ENCODE results near the gene MRGPRD. TPM values are rescaled to one million over a fixed set of nuclear protein-coding genes. Genes with fewer than 3 reads are reported as not detected.

The MRGPRD gene
- total RNA-seq, 1 experiment from 2014 or later: not detected

GRCh38 chr11:68942751-68943271, 38.0 kb downstream of the MRGPRD start:
- no peak for DNase-seq (ENCODE audit: low read depth, low spot score)
- in situ Hi-C loops (cut with HindIII; ENCODE audit: low pct_unique_long_range_greater_than_20kb, low sequenced_read_pairs): no loop called here

GRCh38 chr11:68942095-68942620, 38.6 kb downstream of the MRGPRD start:
- in situ Hi-C loops (cut with HindIII; ENCODE audit: low pct_unique_long_range_greater_than_20kb, low sequenced_read_pairs): no loop called here
- DNase-seq (ENCODE audit: low read depth, low spot score): no peak

- DNase-seq (ENCODE audit: low read depth, low spot score): no peak
- in situ Hi-C loops (cut with HindIII; ENCODE audit: low pct_unique_long_range_greater_than_20kb, low sequenced_read_pairs): no loop called here
These were observed 39.3 kb downstream of the MRGPRD start for GRCh38 chr11:68941324-68942094.

DNA sequence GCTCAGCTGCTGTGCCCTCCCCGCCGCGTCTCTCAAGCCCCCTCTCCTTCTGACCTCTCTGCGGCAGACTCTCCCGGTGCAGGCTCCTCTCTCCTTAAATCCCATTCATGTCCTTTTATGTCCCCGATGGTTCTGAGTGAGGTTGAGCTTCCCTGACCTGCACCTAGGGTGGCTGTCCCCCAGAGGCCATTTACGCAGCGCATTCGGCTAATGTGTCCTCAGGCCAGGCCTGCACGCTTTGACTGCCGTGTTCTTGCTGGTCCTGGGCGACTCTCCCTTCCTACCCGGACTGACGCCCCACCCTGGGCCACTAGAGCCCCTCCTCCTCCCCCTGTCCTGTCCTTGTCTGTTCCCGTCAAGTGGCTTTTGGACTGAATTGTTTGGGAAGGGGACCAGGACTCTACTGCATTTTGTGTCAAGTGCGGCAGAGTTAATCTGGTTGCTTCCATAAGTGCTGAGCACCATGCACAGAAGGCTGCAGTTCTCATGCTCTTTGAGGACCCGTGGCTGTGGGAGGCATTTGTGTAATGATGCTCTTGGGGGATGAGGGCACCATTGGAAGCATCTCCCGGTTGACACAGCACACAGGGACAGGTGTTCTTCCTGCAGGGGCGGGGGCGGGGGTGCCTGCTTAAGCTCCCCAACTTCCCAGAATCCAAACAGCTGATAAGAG, 40.0 kb downstream of the MRGPRD start:
- in situ Hi-C loops (cut with HindIII; ENCODE audit: low pct_unique_long_range_greater_than_20kb, low sequenced_read_pairs): no loop called here
- no peak for DNase-seq (ENCODE audit: low read depth, low spot score)

- DNase-seq (ENCODE audit: low read depth, low spot score): no peak
- in situ Hi-C loops (cut with HindIII; ENCODE audit: low pct_unique_long_range_greater_than_20kb, low sequenced_read_pairs): no loop called here
These were observed 40.9 kb downstream of the MRGPRD start for GRCh38 chr11:68939583-68940555.

- in situ Hi-C loops (cut with HindIII; ENCODE audit: low pct_unique_long_range_greater_than_20kb, low sequenced_read_pairs): no loop called here
- no peak for DNase-seq (ENCODE audit: low read depth, low spot score)
These were observed 41.8 kb downstream of the MRGPRD start for GRCh38 chr11:68938816-68939582.

DNA sequence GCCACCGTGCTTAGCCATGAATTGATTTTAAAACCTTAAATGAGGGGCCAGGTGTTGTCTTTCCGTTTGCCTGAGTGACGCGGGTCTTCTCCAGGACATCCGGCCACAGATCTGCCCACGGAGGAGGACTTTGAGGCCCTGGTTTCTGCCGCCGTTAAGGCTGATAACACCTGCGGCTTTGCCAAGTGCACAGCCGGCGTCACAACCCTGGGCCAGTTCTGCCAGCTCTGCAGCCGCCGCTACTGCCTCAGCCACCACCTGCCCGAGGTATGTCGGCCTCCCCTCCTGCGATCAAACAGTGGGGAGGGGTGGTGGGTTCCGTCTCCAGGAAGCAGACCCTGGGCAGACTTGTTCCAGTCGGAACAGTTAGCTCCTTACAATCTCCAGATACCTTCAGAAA, 42.7 kb downstream of the MRGPRD start:
- DNase-seq (ENCODE audit: low read depth, low spot score): no peak
- in situ Hi-C loops (cut with HindIII; ENCODE audit: low pct_unique_long_range_greater_than_20kb, low sequenced_read_pairs): no loop called here

DNA sequence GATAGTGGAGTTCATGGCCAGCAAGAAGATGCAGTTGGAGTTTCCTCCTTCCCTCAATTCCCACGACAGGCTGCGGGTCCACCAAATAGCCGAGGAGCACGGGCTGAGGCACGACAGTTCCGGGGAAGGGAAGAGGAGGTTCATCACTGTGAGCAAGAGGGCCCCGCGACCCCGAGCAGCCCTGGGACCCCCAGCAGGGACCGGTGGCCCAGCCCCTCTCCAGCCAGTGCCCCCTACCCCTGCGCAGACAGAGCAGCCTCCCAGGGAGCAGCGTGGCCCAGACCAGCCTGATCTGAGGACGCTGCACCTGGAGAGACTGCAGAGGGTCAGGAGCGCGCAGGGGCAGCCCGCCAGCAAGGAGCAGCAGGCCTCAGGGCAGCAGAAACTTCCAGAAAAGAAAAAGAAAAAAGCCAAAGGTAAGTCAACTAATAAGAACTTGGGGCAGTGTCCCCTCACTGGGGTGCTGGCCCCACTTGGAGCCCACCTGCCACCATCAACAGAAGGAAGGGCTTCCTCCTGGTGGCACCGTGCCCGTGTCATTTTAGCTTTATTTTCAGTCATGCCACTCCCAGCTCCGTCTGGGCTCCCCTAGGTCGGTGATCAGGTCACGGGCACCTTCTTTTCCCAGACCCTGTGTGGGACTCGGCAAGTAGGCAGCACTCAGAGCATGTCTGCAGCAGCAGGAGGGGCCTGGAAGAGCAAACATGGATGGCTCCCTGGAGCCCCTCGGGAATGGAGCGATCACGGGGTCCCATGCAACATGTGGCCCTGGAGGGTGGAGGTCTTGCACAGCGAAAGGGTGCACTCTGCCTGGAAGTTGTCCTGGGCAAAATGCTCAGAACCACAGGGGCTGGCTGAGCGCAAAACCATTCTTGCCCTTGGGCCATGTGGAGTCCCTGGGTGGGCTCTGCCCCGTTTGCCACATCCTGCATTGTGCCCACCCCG, 43.8 kb downstream of the MRGPRD start:
- no peak for DNase-seq (ENCODE audit: low read depth, low spot score)

DNA sequence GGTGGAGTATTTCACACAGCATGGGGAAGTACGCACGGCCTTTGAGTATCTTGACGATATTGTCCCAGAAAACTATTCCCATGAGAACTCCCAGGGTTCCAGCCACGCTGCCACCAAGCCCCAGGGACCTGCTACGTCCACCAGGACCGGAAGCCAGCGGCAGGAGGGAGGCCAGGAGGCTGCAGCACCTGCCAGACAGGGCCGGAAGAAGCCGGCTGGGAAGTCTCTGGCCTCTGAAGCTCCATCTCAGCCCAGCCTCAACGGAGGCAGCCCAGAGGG, 44.5 kb downstream of the MRGPRD start:
- DNase-seq (ENCODE audit: low read depth, low spot score): no peak
- in situ Hi-C loops (cut with HindIII; ENCODE audit: low pct_unique_long_range_greater_than_20kb, low sequenced_read_pairs): no loop called here

More for the DNA sequence above, 43.8 kb downstream of the MRGPRD start:
- in situ Hi-C loops (cut with HindIII; ENCODE audit: low pct_unique_long_range_greater_than_20kb, low sequenced_read_pairs): no loop called here

GRCh38 chr11:68935516-68936357, 45.0 kb downstream of the MRGPRD start:
- in situ Hi-C loops (cut with HindIII; ENCODE audit: low pct_unique_long_range_greater_than_20kb, low sequenced_read_pairs): no loop called here
- DNase-seq (ENCODE audit: low read depth, low spot score): no peak

- no peak for DNase-seq (ENCODE audit: low read depth, low spot score)
- in situ Hi-C loops (cut with HindIII; ENCODE audit: low pct_unique_long_range_greater_than_20kb, low sequenced_read_pairs): no loop called here
These were observed 45.7 kb downstream of the MRGPRD start for GRCh38 chr11:68935066-68935465.

DNA sequence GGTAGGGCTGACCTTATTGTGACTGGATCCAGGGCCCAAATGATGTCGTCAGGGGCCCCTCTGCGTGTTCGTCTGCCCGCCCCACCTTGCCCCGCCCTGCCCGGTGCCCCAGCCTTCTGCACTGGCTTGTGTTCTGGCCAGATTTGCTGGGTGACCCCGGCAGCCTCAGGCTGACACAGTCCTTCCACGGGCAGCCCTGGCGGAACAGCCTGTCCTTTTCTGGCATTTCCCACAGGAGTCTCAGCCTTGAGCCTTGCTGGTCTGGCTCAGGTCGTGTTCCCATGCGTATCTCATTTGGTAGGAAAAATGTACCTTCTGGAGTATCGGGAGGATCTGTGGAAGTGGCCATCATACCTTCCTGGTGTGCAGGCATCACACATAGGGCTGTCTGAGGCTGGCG, 46.1 kb downstream of the MRGPRD start:
- in situ Hi-C loops (cut with HindIII; ENCODE audit: low pct_unique_long_range_greater_than_20kb, low sequenced_read_pairs): no loop called here
- no peak for DNase-seq (ENCODE audit: low read depth, low spot score)

DNA sequence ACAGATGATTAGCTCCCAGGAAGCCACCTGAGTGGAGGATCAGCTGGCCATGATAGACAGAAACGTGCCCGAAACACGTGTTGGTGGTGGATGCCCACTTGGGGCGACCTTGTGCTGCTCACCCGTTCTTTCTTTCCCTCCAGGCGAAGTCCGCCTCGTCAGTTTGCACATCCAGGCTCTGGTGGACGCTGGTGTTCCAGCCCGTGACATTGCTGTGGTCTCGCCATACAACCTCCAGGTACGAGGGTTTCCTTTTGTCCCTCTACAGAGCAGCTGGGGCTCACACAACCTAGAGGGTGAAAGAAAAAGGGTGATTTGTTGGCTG, 46.5 kb downstream of the MRGPRD start:
- in situ Hi-C loops (cut with HindIII; ENCODE audit: low pct_unique_long_range_greater_than_20kb, low sequenced_read_pairs): no loop called here
- DNase-seq (ENCODE audit: low read depth, low spot score): no peak

GRCh38 chr11:68933605-68934320, 47.0 kb downstream of the MRGPRD start:
- in situ Hi-C loops (cut with HindIII; ENCODE audit: low pct_unique_long_range_greater_than_20kb, low sequenced_read_pairs): no loop called here
- no peak for DNase-seq (ENCODE audit: low read depth, low spot score)

GRCh38 chr11:68932933-68933577, 47.7 kb downstream of the MRGPRD start:
- in situ Hi-C loops (cut with HindIII; ENCODE audit: low pct_unique_long_range_greater_than_20kb, low sequenced_read_pairs): no loop called here
- DNase-seq (ENCODE audit: low read depth, low spot score): no peak
